Activated T-helper 1 cell treated with anti-CD3 and anti-CD28 coated beads, Interleukin-2, amount 50 U/mL, for 16 hours (primary cell): ENCODE data around the gene SF3A2.

Source experiments
- DNase-seq, 2 donors: peaks; one replicate each; pipeline ENCODE4 v3.0.0-alpha.2; 2020; ENCODE audit warnings: low read depth in 1 of 2, low spot score in 1 of 2

The SF3A2 gene

GRCh38 chr19:2207991-2208860 lies 28.4 kb upstream of the SF3A2 start:
- no peak for DNase-seq

- no peak for DNase-seq
Observed at GRCh38 chr19:2208975-2209374, 27.6 kb upstream of the SF3A2 start.

GRCh38 chr19:2209408-2209807 lies 27.2 kb upstream of the SF3A2 start:
- DNase-seq, result no peak

GRCh38 chr19:2210206-2210605 lies 26.4 kb upstream of the SF3A2 start:
- no peak for DNase-seq

DNA sequence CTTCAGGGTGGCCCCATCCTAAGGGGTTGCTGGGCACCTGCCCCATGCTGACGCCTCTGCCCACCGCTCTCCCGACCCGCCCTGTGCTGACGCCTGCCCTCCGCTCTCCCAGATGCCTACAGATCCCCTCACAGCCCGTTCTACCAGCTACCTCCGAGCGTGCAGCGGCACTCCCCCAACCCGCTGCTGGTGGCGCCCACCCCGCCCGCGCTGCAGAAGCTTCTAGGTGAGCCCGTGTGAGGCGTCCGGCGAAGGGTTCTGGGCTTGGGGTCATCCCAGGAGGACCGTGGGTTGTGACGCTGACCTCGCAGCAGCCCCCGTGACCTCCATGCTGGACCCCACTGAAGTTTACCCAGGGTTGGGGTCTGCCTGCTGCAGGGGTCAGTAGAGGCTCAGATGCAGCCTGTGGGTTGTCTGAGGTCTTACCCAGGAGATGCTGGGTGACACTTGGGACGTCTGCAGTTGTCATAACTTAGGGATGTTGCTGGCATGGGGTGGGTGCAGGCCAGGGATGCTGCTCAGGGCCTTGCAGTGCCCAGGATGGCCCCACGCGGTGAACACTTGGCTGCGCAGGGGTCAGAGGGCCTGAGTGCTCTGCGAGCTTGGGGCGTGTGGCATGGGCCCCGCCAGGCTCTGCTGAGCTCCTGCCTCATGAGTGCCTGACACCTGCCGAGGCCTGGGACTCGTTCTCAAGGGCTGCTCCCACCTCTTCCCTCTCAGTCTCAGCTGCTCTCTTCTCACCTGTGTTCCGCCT lies 25.5 kb upstream of the SF3A2 start:
- DNase-seq, result no peak

GRCh38 chr19:2212861-2213711 lies 23.5 kb upstream of the SF3A2 start:
- no peak for DNase-seq

DNA sequence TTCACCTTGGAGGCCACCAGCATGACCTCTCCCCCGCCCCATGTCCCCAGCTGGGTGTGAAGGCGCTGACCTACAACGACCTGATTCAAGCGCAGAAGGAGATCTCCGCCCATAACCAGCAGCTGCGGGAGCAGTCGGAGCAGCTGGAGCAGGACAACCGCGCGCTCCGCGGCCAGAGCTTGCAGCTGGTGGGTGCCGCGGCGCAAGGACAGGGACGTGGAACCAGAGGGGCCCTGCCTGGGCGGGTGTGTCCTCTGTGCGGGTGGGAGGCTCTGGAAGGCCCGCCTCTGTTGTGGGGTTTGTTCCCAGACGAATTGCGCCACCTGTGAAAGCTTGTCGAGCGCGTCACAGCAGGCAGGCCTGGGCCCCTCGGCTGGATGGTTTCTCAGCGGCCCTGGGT lies 22.8 kb upstream of the SF3A2 start:
- DNase-seq, result no peak

DNA sequence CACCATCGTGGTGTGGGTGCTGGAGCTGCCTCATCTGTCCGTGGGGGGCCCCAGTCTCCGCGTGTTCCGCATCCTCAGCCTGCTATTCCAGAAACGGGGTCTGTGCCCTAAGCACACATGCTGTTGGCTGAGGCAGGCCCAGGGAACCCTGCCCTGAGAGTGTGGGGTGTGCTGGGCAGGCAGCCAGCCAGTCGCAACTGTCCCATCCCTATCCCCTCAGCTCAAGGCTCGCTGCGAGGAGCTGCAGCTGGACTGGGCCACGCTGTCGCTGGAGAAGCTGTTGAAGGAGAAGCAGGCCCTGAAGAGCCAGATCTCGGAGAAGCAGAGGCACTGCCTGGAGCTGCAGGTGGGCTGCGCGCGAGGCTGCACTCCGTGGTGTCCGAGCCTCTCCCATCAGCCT lies 22.4 kb upstream of the SF3A2 start:
- no peak for DNase-seq

DNA sequence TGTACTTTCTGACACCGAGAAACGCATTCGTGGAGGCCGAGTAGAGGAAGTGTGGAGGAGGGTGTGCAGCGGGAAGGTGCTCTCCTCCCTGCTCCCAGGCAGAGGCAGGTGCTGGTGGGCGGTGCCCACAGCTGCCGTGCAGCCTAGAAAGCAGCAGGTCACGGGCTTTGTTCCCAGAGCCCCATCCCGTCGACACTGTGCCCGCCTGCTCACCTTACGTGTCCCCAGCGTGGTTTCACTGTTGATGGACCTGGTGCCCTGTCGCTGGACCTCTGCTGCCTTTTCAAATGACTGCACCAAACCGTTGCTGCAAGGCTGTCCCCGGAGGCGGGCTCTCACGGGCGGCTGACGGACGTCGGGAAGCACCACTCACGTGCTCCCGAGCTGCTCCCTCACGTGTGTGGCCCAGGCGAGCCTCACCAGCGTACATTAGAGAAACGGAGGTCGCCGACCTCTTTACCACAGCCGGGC lies 21.3 kb upstream of the SF3A2 start:
- no peak for DNase-seq

DNA sequence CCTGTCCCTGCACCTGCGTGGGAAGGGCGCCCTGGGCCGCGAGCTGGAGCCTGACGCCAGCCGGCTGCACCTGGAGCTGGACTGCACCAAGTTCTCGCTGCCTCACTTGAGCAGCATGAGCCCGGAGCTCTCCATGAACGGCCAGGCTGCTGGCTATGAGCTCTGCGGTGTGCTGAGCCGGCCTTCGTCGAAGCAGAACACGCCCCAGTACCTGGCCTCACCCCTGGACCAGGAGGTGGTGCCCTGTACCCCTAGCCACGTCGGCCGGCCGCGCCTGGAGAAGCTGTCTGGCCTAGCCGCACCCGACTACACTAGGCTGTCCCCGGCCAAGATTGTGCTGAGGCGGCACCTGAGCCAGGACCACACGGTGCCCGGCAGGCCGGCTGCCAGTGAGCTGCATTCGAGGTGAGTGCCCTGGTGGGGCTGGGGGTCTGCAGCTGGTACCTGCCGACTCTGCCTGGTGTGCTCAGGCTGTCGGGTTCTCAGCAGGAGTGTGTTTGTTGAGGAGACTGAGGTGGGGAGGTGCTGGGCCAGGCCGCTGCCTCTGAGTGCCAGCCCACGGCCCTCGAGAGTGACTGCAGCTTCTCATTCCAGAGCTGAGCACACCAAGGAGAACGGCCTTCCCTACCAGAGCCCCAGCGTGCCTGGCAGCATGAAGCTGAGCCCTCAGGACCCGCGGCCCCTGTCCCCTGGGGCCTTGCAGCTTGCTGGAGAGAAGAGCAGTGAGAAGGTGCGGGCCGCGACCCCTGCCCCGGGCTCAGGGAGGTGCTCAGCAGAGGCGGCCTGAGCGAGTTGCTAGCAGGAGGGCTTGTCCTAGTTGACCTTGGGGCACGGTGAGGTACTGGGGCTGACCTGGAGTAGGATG lies 20.0 kb upstream of the SF3A2 start:
- no peak for DNase-seq

DNA sequence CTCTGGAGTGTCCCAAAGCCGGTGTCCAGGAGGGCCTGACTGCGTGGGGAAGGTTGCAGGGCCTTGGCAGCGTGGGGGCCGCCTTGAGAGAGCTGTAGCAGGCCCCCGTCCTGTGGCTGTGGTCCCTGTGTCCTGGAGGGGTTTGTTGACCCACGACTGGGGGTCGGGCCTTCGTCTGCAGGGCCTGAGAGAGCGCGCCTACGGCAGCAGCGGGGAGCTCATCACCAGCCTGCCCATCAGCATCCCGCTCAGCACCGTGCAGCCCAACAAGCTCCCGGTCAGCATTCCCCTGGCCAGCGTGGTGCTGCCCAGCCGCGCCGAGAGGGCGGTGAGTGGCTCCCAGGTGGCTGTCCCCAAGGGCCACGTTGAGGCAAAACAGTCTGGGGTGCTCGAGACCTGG lies 19.0 kb upstream of the SF3A2 start:
- no peak for DNase-seq

GRCh38 chr19:2219726-2220125 lies 16.9 kb upstream of the SF3A2 start:
- DNase-seq, result no peak

DNA sequence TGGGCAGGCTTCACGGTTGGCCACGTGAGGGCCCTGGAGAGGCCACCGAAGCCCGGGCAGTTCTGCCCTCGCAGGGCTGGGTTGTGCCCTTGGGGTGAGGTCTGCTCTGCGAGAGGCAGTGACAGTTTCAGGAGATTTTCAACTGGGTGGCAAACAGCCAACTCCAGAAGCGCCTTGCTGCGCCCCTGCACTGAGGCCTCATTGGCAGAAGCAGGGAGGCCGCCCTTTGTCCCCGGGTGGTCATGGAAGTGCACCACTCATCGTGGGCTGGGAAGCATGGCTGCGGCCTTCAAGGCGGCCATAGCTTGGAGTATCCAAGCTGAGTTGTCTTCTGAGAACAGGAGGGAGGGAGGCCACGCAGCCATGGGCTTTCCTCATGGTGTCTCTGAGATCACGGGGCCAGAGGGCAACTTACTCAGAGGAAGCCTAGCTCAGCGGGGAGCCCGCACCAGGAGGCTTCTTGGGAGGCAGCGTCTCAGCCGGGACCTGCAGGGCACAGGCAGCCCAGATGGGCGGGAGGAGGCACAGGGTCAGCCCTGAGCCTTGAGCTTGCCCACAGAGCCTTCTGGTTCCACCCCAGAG lies 15.3 kb upstream of the SF3A2 start:
- no peak for DNase-seq

DNA sequence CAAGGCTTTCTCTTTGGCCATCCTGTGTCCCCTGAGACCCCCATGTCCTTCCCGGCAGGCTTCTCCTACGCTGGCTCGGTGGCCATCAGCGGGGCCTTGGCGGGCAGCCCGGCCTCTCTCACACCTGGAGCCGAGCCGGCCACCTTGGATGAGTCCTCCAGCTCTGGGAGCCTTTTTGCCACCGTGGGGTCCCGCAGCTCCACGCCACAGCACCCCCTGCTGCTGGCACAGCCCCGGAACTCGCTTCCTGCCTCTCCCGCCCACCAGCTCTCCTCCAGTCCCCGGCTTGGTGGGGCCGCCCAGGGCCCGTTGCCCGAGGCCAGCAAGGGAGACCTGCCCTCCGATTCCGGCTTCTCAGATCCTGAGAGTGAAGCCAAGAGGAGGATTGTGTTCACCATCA lies 14.7 kb upstream of the SF3A2 start:
- no peak for DNase-seq

GRCh38 chr19:2223391-2223790 lies 13.2 kb upstream of the SF3A2 start:
- DNase-seq, result no peak

- DNase-seq, result no peak
Observed at GRCh38 chr19:2223959-2224358, 12.7 kb upstream of the SF3A2 start.

DNA sequence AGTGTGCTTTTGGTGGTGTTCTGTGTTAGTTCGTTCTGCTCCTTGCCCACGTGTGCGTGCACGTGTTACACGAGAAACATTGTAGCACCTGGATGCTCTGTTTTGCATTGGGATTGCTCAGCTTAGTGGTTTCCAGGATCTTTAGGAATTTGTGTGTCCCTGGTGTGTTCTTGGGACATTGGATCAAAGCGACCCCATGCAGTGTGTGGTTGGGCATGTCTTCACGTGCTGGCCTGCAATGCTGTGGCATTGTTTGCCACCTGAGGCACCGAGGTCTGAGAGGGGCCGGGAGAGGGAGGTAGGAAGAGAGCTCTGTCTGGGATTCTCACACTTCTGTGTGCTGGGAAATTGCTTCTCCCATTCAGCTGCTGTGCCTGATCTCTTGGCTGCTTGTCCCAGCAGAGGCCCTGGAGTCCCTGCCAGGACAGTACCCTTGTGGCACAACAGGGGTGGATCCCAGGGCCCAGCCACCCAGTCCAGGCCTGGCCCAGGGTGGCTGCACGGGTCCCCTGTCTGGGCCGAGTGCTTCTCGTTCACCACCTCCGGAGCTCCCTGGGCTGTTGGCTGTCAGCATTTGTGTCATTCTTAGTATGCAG lies 11.8 kb upstream of the SF3A2 start:
- no peak for DNase-seq

DNA sequence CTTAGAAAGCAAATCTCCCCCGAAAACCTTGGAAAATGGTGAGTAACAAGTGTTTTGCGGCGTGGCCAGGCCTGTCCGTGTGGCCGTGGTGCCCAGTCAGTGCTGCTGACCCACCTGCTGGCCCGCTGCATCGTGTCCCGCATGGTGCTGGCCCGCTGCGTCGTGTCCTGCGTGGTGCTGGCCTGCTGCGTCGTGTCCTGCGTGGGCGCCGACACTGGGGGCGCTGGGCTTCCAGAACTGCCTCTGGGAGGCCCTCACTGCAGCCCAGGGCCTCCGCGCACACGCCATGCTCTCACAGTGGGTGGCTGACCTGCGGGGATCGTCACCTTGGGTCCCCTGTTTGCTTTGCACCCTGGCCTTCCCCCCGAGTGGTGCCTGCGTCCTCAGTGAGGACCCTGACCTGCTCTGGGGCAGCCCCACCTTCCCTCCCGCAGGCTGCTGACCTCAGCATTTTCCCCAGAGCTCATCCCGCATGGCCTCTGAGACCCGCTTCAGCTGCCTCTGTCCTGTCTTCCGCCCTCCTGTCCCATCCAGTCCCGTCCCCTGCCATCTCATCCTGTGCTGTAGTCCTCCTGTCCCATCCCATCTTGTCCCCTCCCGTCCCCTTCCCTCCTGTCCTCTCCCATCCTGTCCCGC lies 11.1 kb upstream of the SF3A2 start:
- DNase-seq, result no peak
